Liver (tissue), 2 donors: Measurements from ENCODE around the gene CEP250.

ENCODE experiments used
- TF ChIP-seq, protein P1 (sequence below): fragments of 150-350 bp; IDR thresholded peaks from 2 replicates; pipeline ENCODE4 v1.5.1; 2017; ENCODE audit warnings: improper control_type of control experiment, low read depth, low read length; ENCODE audit not compliant: missing input control
- TF ChIP-seq, protein P2 (sequence below): IDR thresholded peaks from 2 replicates; pipeline ENCODE4 v1.6.1; 2016; ENCODE audit warnings: antibody characterized with exemption
- donor health status: healthy.

DNA sequence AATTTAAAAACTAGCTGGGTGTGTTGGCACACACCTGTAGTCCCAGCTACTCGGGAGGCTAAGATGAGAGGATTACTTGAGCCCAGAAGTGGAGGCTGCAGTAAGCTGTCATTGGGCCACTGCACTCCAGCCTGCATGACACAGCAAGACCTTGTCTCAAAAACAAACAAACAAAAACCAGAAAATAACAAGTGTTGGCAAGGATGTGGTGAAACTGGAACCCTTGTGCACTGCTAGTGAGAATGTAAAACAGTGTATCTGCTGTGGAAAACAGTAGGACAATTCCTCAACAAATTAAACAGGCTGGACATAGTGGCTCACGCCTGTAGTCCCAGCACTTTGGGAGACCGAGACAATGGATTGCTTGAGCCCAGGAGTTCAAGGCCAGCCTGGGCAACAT is 47.1 kb upstream of the CEP250 start:
- TF ChIP-seq, protein P1, sequence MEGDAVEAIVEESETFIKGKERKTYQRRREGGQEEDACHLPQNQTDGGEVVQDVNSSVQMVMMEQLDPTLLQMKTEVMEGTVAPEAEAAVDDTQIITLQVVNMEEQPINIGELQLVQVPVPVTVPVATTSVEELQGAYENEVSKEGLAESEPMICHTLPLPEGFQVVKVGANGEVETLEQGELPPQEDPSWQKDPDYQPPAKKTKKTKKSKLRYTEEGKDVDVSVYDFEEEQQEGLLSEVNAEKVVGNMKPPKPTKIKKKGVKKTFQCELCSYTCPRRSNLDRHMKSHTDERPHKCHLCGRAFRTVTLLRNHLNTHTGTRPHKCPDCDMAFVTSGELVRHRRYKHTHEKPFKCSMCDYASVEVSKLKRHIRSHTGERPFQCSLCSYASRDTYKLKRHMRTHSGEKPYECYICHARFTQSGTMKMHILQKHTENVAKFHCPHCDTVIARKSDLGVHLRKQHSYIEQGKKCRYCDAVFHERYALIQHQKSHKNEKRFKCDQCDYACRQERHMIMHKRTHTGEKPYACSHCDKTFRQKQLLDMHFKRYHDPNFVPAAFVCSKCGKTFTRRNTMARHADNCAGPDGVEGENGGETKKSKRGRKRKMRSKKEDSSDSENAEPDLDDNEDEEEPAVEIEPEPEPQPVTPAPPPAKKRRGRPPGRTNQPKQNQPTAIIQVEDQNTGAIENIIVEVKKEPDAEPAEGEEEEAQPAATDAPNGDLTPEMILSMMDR, result no peak
- TF ChIP-seq, protein P2, sequence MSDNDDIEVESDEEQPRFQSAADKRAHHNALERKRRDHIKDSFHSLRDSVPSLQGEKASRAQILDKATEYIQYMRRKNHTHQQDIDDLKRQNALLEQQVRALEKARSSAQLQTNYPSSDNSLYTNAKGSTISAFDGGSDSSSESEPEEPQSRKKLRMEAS, result no peak
